ENCODE data around the gene PDCD6IP. TPM values are rescaled to one million over a fixed set of nuclear protein-coding genes. Genes with fewer than 3 reads are reported as not detected.

The PDCD6IP gene
- total and polyA plus RNA-seq, 7 donors = 30.6 to 152 (median 116) TPM

- TF ChIP-seq, protein P1, sequence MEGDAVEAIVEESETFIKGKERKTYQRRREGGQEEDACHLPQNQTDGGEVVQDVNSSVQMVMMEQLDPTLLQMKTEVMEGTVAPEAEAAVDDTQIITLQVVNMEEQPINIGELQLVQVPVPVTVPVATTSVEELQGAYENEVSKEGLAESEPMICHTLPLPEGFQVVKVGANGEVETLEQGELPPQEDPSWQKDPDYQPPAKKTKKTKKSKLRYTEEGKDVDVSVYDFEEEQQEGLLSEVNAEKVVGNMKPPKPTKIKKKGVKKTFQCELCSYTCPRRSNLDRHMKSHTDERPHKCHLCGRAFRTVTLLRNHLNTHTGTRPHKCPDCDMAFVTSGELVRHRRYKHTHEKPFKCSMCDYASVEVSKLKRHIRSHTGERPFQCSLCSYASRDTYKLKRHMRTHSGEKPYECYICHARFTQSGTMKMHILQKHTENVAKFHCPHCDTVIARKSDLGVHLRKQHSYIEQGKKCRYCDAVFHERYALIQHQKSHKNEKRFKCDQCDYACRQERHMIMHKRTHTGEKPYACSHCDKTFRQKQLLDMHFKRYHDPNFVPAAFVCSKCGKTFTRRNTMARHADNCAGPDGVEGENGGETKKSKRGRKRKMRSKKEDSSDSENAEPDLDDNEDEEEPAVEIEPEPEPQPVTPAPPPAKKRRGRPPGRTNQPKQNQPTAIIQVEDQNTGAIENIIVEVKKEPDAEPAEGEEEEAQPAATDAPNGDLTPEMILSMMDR (IDR thresholded peaks at IDR 0.05) = no peak
- ATAC-seq = no peak
- H3K27ac ChIP-seq = no peak overlapping the region
- H3K27me3 ChIP-seq (ENCODE audit: insufficient read depth in 3 of 3, low read length in 2 of 3) = no peaks in the 10 kb centered on the region
- no peaks in the 10 kb centered on the region for H3K36me3 ChIP-seq (ENCODE audit: insufficient read depth in 1 of 2, low read depth in 1 of 2)
- intact Hi-C loops (cut with DNase I) = no loop called here
- no peaks in the 10 kb centered on the region for H3K4me1 ChIP-seq
- DNase-seq = no peak
- peaks cover 3% of the 10 kb centered on the region for H3K9me3 ChIP-seq
- no peak overlapping the region for H3K4me3 ChIP-seq
Observed at GRCh38 chr3:33758281-33758680, 40.1 kb upstream of the PDCD6IP start.

GRCh38 chr3:33758864-33759263 is 39.6 kb upstream of the PDCD6IP start:
- Histone ChIP-seq H3K9me3 (peaks cover 3% of the 10 kb centered on the region), H3K4me1 (no peaks in the 10 kb centered on the region), H3K27ac (no peak overlapping the region), H3K27me3 (ENCODE audit: insufficient read depth in 3 of 3, low read length in 2 of 3) (no peaks in the 10 kb centered on the region), H3K4me3 (no peak overlapping the region), H3K36me3 (ENCODE audit: insufficient read depth in 1 of 2, low read depth in 1 of 2) (no peaks in the 10 kb centered on the region)
- WGBS, 3 donors = 63 to 73% (median 63%) methylated on average over 2 of the region's 2 CpGs
- DNase-seq (no peak), ATAC-seq (no peak)
- intact Hi-C loops (cut with DNase I) = no loop called here
- TF ChIP-seq, protein P1 (IDR thresholded peaks at IDR 0.05) = no peak

DNA sequence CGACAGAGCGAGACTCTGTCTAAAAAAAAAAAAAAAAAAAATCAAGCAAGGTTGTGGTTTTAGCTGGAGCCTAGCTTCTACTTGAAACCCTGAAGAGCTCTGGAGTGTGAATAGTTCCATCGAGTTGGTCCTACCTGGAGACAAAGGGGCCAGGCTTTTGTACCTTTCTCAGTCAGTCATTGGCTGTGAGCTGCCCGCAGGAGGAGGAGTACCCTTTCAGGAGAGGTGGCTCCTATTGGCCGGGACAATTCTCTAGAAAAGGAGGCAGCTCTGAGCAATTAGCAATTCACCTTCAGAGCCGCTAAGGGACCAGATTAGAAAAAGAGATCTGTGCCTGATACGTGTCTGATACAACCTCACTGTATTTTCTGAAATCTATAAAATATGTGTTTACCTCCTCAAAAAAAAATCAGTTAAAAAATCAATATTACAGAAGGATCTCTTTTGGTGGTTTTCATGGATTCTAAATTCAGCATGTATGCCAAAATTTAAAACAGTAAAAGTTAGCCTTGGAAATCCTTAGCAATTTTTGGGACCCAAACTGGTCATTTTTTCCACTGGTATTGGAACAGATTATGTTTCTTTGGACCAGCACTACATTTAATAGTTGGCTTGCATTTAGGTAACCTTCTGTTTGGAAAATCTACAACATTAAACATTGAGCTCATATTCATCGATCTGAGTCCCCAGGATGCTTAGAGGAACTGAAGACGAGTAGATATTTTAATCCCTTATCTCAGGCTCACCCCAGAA is 29.7 kb upstream of the PDCD6IP start:
- DNase-seq (no peak), ATAC-seq (no peak)
- TF ChIP-seq, protein P1 (IDR thresholded peaks at IDR 0.05) = no peak
- no peaks in the 10 kb centered on the region for H3K27me3 ChIP-seq (ENCODE audit: insufficient read depth in 3 of 3, low read length in 2 of 3)
- H3K27ac ChIP-seq = no peak overlapping the region
- H3K4me1 ChIP-seq = no peaks in the 10 kb centered on the region
- intact Hi-C loops (cut with DNase I) = no loop called here
- H3K36me3 ChIP-seq (ENCODE audit: insufficient read depth in 1 of 2, low read depth in 1 of 2) = no peaks in the 10 kb centered on the region
- 85 to 89% (median 87%) methylated on average over 9 of the region's 9 CpGs for WGBS, 3 donors
- H3K4me3 ChIP-seq = no peak overlapping the region
- no peaks in the 10 kb centered on the region for H3K9me3 ChIP-seq

- no peak for DNase-seq
- Histone ChIP-seq H3K9me3 (no peaks in the 10 kb centered on the region), H3K36me3 (ENCODE audit: insufficient read depth in 1 of 2, low read depth in 1 of 2) (no peaks in the 10 kb centered on the region), H3K4me1 (no peaks in the 10 kb centered on the region), H3K4me3 (no peak overlapping the region), H3K27ac (no peak overlapping the region), H3K27me3 (ENCODE audit: insufficient read depth in 3 of 3, low read length in 2 of 3) (no peaks in the 10 kb centered on the region)
- ATAC-seq = no peak
- TF ChIP-seq, protein P1 (IDR thresholded peaks at IDR 0.05) = no peak
- intact Hi-C loops (cut with DNase I) = loop anchor here in 1 of 2 donors (10.0 kb wide), 1 partner anchor 49 kb away; no protein-coding TSS in a partner anchor
- 43 to 53% (median 46%) methylated on average over 2 of the region's 2 CpGs for WGBS, 3 donors
Observed at GRCh38 chr3:33773637-33774036, 24.8 kb upstream of the PDCD6IP start.

GRCh38 chr3:33775363-33775762 is 23.1 kb upstream of the PDCD6IP start:
- Histone ChIP-seq H3K36me3 (ENCODE audit: insufficient read depth in 1 of 2, low read depth in 1 of 2) (no peaks in the 10 kb centered on the region), H3K27me3 (ENCODE audit: insufficient read depth in 3 of 3, low read length in 2 of 3) (no peaks in the 10 kb centered on the region), H3K27ac (no peak overlapping the region), H3K9me3 (no peaks in the 10 kb centered on the region), H3K4me3 (no peak overlapping the region), H3K4me1 (no peaks in the 10 kb centered on the region)
- WGBS, 3 donors = 83 to 96% (median 89%) methylated on average over 3 of the region's 3 CpGs
- intact Hi-C loops (cut with DNase I) = loop anchor here in 1 of 2 donors (10.0 kb wide), 1 partner anchor 51 kb away; no protein-coding TSS in a partner anchor
- TF ChIP-seq, protein P1 (IDR thresholded peaks at IDR 0.05) = no peak
- ATAC-seq (no peak), DNase-seq (no peak)

Measured in psoas muscle (tissue), 8 donors.